Thoracic aorta (tissue), 2 donors: ENCODE data around the gene CREB5. TPM values are rescaled to one million over a fixed set of nuclear protein-coding genes. Genes with fewer than 3 reads are reported as not detected.

Experiments used
- ATAC-seq: fragments of 150-250 bp; one replicate; pipeline ENCODE4 v1.8.0; 2017; ENCODE audit warnings: low read depth; ENCODE audit not compliant: insufficient number of reproducible peaks, low FRiP score
- DNase-seq: peaks from one replicate; pipeline ENCODE4 v3.0.0-alpha.2; 2020; ENCODE audit warnings: low spot score
- H3K27ac ChIP-seq, 2 donors: fragments of 200-600 bp; sonication (generic); 1 replicate in 1 of 2; 2 replicates in 1 of 2; pipeline ENCODE4 v1.5.1; 2016; ENCODE audit warnings: mild to moderate bottlenecking in 2 of 2, moderate library complexity in 2 of 2
- H3K27me3 ChIP-seq: fragments of 200-600 bp; sonication (generic); replicated peaks from 2 replicates; pipeline ENCODE4 v1.6.0; 2016; ENCODE audit warnings: mild to moderate bottlenecking; ENCODE audit not compliant: insufficient read depth
- H3K36me3 ChIP-seq: fragments of 200-600 bp; sonication (generic); one replicate; pipeline ENCODE4 v1.5.1; 2016
- H3K4me1 ChIP-seq, 2 donors: fragments of 200-600 bp; sonication (generic); 1 replicate in 1 of 2; 2 replicates in 1 of 2; pipeline versions ENCODE4 v1.5.1 to v1.6.0; 2016; ENCODE audit warnings: low read depth in 2 of 2, mild to moderate bottlenecking in 1 of 2; ENCODE audit not compliant: control insufficient read depth in 1 of 2
- H3K4me3 ChIP-seq: fragments of 200-600 bp; sonication (generic); 2 replicates; pipeline ENCODE4 v1.5.1; 2016; ENCODE audit warnings: mild to moderate bottlenecking
- H3K9me3 ChIP-seq: fragments of 200-600 bp; sonication (generic); 2 replicates; pipeline ENCODE4 v1.5.1; 2016
- total RNA-seq, 2 donors: library from RNA; depleted of rRNA; stranded (reverse); fragments of >200 nt; gene quantifications; one replicate each; pipeline versions ENCODE4 v1.1.0 to v1.2.3, GENCODE V29; 2016
- TF ChIP-seq, protein P1 (sequence below): fragments of 200-600 bp; sonication (generic); IDR thresholded peaks from one replicate; pipeline ENCODE4 v1.5.1; 2019; ENCODE audit warnings: antibody characterized with exemption

The CREB5 gene
- total RNA-seq, 2 donors from 2014 or later: 44.4 to 49.1 TPM

DNA sequence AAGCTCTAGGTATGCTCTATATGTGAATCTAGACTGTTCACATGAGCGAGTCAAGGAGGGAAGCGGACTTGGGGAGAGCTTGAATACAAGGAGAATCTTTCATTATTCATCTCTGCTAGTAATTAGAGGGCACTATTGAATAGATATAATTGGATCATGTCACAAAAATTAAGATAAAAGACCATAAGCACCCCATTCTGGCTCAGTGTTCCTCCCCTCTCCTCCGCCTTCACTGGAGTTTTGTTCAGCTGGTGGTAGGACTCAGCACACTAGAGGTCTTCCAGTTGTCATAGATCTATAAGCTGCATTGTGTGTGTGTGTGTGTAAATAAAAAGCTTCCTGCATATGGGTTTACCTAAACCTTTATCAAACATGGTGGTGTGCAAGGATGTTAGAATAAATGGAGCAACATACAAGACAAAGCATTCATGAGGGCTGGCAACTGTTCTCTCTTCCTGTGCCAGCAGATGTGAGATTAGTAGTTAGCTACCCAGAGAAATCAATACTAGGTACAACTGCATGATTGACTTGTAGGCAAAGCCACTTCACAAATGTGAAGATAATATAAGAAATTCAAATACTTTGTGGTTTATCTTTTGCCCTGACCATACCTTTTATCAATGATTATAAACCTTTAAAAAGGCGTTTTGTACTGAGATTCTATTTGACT, 142.6 kb downstream of the CREB5 start:
- Histone ChIP-seq H3K36me3 (no peaks in the 10 kb centered on the region), H3K9me3 (no peaks in the 10 kb centered on the region), H3K27me3 (no peaks in the 10 kb centered on the region), H3K4me1 (peaks cover 11 to 12% of the 10 kb centered on the region in 2 donors), H3K4me3 (no peak overlapping the region), H3K27ac (no peak overlapping the region)
- TF ChIP-seq, protein P1, sequence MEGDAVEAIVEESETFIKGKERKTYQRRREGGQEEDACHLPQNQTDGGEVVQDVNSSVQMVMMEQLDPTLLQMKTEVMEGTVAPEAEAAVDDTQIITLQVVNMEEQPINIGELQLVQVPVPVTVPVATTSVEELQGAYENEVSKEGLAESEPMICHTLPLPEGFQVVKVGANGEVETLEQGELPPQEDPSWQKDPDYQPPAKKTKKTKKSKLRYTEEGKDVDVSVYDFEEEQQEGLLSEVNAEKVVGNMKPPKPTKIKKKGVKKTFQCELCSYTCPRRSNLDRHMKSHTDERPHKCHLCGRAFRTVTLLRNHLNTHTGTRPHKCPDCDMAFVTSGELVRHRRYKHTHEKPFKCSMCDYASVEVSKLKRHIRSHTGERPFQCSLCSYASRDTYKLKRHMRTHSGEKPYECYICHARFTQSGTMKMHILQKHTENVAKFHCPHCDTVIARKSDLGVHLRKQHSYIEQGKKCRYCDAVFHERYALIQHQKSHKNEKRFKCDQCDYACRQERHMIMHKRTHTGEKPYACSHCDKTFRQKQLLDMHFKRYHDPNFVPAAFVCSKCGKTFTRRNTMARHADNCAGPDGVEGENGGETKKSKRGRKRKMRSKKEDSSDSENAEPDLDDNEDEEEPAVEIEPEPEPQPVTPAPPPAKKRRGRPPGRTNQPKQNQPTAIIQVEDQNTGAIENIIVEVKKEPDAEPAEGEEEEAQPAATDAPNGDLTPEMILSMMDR: no peak
- ATAC-seq (no peak), DNase-seq (no peak)

DNA sequence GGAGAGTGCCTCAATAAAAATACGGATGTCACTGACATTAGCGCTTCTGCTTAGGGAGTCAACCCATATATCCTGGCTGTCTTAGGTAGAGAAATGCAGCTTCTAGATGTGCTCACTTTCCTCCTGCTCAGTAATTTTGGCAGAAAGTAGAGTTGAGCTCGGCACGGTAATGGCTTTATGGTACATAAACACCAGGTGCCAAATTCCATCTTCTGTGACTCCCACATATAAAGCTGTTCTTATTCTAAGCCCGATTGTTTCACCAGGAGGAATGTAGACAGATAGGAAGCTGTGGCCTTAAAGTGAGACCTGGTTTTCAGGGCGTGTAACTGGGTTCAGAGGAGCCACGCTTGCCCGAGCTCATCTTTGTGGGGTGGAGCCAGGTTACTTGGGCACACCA, 143.7 kb downstream of the CREB5 start:
- no peak for ATAC-seq
- H3K9me3 ChIP-seq: no peaks in the 10 kb centered on the region
- no peaks in the 10 kb centered on the region for H3K27me3 ChIP-seq
- peaks cover 6 to 7% of the 10 kb centered on the region in 2 donors for H3K4me1 ChIP-seq
- H3K4me3 ChIP-seq: no peak overlapping the region
- DNase-seq: no peak
- H3K27ac ChIP-seq: no peak overlapping the region
- no peaks in the 10 kb centered on the region for H3K36me3 ChIP-seq
- TF ChIP-seq, protein P1: no peak

DNA sequence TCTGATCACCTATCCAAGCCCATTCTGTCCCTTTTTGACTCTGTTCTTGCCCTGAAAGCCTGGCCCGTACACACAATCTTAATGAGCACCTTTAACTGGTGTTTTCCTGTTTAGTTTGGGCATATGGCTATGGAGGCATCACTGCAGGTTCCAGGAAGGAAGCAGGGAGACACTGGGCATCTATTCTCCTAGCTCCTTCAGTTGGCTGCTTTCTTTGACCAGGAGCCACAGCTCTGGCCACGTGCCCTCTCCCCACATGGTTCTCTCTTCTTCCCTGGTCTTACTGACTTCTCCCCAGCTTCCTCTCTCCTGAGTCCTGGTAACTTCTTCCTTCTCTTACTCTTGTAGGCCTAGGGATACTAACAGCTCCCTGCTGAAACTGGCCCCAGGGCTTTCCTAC, 144.4 kb downstream of the CREB5 start:
- Histone ChIP-seq H3K9me3 (no peaks in the 10 kb centered on the region), H3K27me3 (no peaks in the 10 kb centered on the region), H3K27ac (no peak overlapping the region), H3K36me3 (no peaks in the 10 kb centered on the region), H3K4me1 (peaks cover 0 to under 1% of the 10 kb centered on the region in 2 donors), H3K4me3 (no peak overlapping the region)
- TF ChIP-seq, protein P1: no peak
- ATAC-seq (no peak), DNase-seq (no peak)

DNA sequence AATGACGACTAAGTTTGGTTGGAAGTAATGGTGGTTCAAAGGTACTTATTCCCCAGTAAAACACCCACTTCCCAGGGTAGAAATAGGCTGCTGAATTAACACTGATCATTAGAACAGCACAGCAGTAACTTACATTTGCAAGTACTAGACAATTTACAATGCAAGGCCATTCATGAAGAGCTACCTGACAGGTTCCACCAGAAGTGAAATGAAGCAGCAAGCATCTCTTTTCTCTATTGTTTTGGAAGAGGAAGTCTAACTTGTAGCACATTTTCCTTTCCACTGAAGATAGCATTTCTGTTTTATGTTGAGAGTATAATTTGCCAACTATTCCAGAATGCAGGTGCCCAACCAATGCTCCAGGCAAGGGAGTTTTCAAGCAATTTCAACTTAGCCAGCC, 145.9 kb downstream of the CREB5 start:
- no peaks in the 10 kb centered on the region for H3K9me3 ChIP-seq
- H3K27ac ChIP-seq: no peak overlapping the region

DNA sequence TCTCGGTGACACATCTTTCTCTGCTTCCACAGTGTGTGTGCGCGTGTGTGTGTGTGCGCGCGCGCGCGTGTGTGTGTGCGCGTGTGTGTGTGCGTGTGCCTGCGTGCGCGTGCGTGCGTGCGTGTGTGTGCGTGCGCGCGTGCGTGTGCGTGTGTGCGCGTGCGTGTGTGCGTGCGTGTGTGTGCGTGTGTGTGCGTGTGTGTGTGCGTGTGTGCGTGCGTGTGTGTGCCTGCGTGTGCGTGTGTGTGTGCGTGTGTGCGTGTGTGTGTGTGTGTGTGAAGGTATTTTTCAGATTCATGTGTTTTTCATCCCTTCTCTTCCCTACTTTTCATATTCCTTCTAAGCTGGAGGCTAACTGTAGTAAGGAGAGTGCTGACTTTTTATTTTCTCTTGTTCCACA, 148.4 kb downstream of the CREB5 start:
- Histone ChIP-seq H3K27ac (no peak overlapping the region), H3K27me3 (no peaks in the 10 kb centered on the region), H3K4me1 (no peaks in the 10 kb centered on the region), H3K9me3 (no peaks in the 10 kb centered on the region), H3K36me3 (no peaks in the 10 kb centered on the region), H3K4me3 (no peak overlapping the region)
- TF ChIP-seq, protein P1: no peak
- no peak for DNase-seq
- ATAC-seq: no peak

More for the DNA sequence above, 145.9 kb downstream of the CREB5 start:
- DNase-seq: no peak
- ATAC-seq: no peak
- TF ChIP-seq, protein P1: no peak
- H3K4me3 ChIP-seq: no peak overlapping the region
- no peaks in the 10 kb centered on the region for H3K36me3 ChIP-seq
- H3K4me1 ChIP-seq: no peaks in the 10 kb centered on the region
- H3K27me3 ChIP-seq: no peaks in the 10 kb centered on the region
